Endothelial cell of umbilical vein (primary cell): Measurements from ENCODE around the gene SLC6A6. TPM values are rescaled to one million over a fixed set of nuclear protein-coding genes. Genes with fewer than 3 reads are reported as not detected.
A peak's percentile ranks its signal among the peaks of the same experiment; 100 is the strongest.

ENCODE experiments used
- BruUV-seq: library from RNA; stranded (reverse); fragments of 400-500 nt; replicated peaks from 2 replicates; lab custom pipeline; 2021; lab: Mats Ljungman, UMichigan
- CTCF ChIA-PET: fragments of 300-600, 350-600 bp; sonication (Branson Sonifier 250); formaldehyde crosslinking; loops from one replicate; lab custom pipeline; 2021; ENCODE audit warnings: antibody characterized with exemption, inconsistent platforms; lab: Charles Lee
- POLR2A ChIA-PET: fragments of 300-600, 350-600 bp; sonication (Branson Sonifier 250); formaldehyde crosslinking; loops from one replicate; lab custom pipeline; 2021; ENCODE audit warnings: antibody characterized with exemption, inconsistent platforms; lab: Charles Lee
- DNase-seq: peaks from one replicate; pipeline ENCODE4 v3.0.0-alpha.2; 2011; ENCODE audit warnings: low read depth, low spot score
- FAIRE-seq: peaks from 2 replicates; lab custom pipeline; 2011; peaks lifted over from hg19 to GRCh38; lab: Jason Lieb, UNC
- H2AFZ ChIP-seq: 2 replicates; pipeline ENCODE4 v1.6.0; 2012; ENCODE audit warnings: low read depth, low read length, control low read depth, inconsistent platforms
- H3K27ac ChIP-seq: 2 replicates; pipeline ENCODE4 v1.5.1; 2011; ENCODE audit warnings: low read depth, mild to moderate bottlenecking, control low read depth, low read length, moderate library complexity; ENCODE audit not compliant: insufficient read depth
- H3K27me3 ChIP-seq, 2 experiments: 2 replicates each; pipeline versions ENCODE4 v1.6.0 to v1.6.1; 2011; ENCODE audit warnings: low read length in 2 of 2, mixed read lengths in 1 of 2; ENCODE audit not compliant: control insufficient read depth in 2 of 2, insufficient read depth in 2 of 2
- H3K36me3 ChIP-seq, 2 experiments: 2 replicates in 1 of 2; 3 replicates in 1 of 2; pipeline ENCODE4 v1.5.1; 2011; ENCODE audit warnings: low read length in 2 of 2, mild to moderate bottlenecking in 1 of 2, moderate library complexity in 1 of 2; ENCODE audit not compliant: control insufficient read depth in 2 of 2, insufficient read depth in 2 of 2; ENCODE audit errors: extremely low read depth in 1 of 2
- H3K4me1 ChIP-seq: 3 replicates; pipeline ENCODE4 v1.5.1; 2011; ENCODE audit warnings: mild to moderate bottlenecking, low read length; ENCODE audit not compliant: control insufficient read depth, insufficient read depth; ENCODE audit errors: extremely low read depth
- H3K4me2 ChIP-seq: 2 replicates; pipeline ENCODE4 v1.6.1; 2011; ENCODE audit warnings: low read length, control low read depth, mixed read lengths; ENCODE audit not compliant: insufficient read depth
- H3K4me3 ChIP-seq, 3 experiments: fragments of 200-600 bp in 1 of 3; sonication (generic), shearing (Covaris generic) in 1 of 3; replicated peaks in 1 of 3; 2 replicates each; pipeline ENCODE4 v1.5.1; 2011 to 2016; ENCODE audit warnings: control low read depth in 3 of 3, low read length in 3 of 3, mild to moderate bottlenecking in 2 of 3, inconsistent platforms in 1 of 3, low read depth in 1 of 3, moderate library complexity in 1 of 3; ENCODE audit not compliant: insufficient read depth in 1 of 3
- H3K79me2 ChIP-seq: 2 replicates; pipeline ENCODE4 v1.6.0; 2012; ENCODE audit warnings: low read length, inconsistent platforms; ENCODE audit not compliant: control insufficient read depth, insufficient read depth
- H3K9ac ChIP-seq: replicated peaks from 2 replicates; pipeline ENCODE3; 2011; ENCODE audit warnings: low read length, control low read depth; ENCODE audit not compliant: insufficient read depth; ENCODE audit errors: extremely low read depth
- H3K9me1 ChIP-seq: replicated peaks from 3 replicates; pipeline ENCODE4 v1.6.0; 2011; ENCODE audit warnings: mild to moderate bottlenecking, low read length; ENCODE audit not compliant: control insufficient read depth, insufficient read depth; ENCODE audit errors: extremely low read depth
- H3K9me3 ChIP-seq: replicated peaks from 2 replicates; pipeline ENCODE4 v1.5.1; 2012; ENCODE audit warnings: low read length, inconsistent platforms; ENCODE audit not compliant: control insufficient read depth, insufficient read depth
- H4K20me1 ChIP-seq: replicated peaks from 2 replicates; pipeline ENCODE3; 2011; ENCODE audit warnings: mild to moderate bottlenecking, low read length; ENCODE audit not compliant: control insufficient read depth, insufficient read depth; ENCODE audit errors: extremely low read depth
- CTCF ChIP-seq, 2 donors: IDR thresholded peaks; 1 replicate in 1 of 2; 2 replicates in 1 of 2; pipeline ENCODE4 v1.5.1; 2011; ENCODE audit warnings: low read length in 2 of 2, mild to moderate bottlenecking in 2 of 2, moderate library complexity in 2 of 2, control low read depth in 1 of 2, inconsistent platforms in 1 of 2, low read depth in 1 of 2; ENCODE audit not compliant: insufficient read depth in 1 of 2; ENCODE audit errors: extremely low read depth in 1 of 2
- EZH2 ChIP-seq: IDR thresholded peaks from 2 replicates; pipeline ENCODE4 v1.6.1; 2012; ENCODE audit warnings: borderline replicate concordance, low read depth, mild to moderate bottlenecking, moderate library complexity, low read length, inconsistent platforms; ENCODE audit not compliant: severe bottlenecking
- FOS ChIP-seq: IDR thresholded peaks from 2 replicates; pipeline ENCODE4 v1.6.1; 2011; ENCODE audit warnings: mild to moderate bottlenecking, low read length, moderate library complexity, borderline replicate concordance; ENCODE audit not compliant: insufficient read depth
- GATA2 ChIP-seq: IDR thresholded peaks from 2 replicates; pipeline ENCODE4 v1.7.0; 2011; ENCODE audit warnings: low read depth, mild to moderate bottlenecking, moderate library complexity, mixed read lengths, low read length; ENCODE audit not compliant: insufficient read length, insufficient read depth
- JUN ChIP-seq: IDR thresholded peaks from 2 replicates; pipeline ENCODE4 v1.6.1; 2011; ENCODE audit warnings: borderline replicate concordance, low read depth; ENCODE audit not compliant: insufficient read length, insufficient read depth
- MAX ChIP-seq: IDR thresholded peaks from 2 replicates; pipeline ENCODE4 v1.6.1; 2011; ENCODE audit not compliant: insufficient read depth, insufficient read length
- MYC ChIP-seq: IDR thresholded peaks from one replicate; pipeline ENCODE4 v1.6.1; 2011; ENCODE audit warnings: mild to moderate bottlenecking, low read depth, low read length
- POLR2A ChIP-seq: IDR thresholded peaks from 2 replicates; pipeline ENCODE4 v1.6.1; 2012; ENCODE audit warnings: low read depth, mild to moderate bottlenecking, control low read depth, low read length
- POLR2AphosphoS5 ChIP-seq: IDR thresholded peaks from 2 replicates; pipeline ENCODE4 v1.6.1; 2012; ENCODE audit warnings: low read depth, mild to moderate bottlenecking, control low read depth, low read length, moderate library complexity; ENCODE audit not compliant: insufficient read depth
- dilution Hi-C: fragments of 300-500 bp; cut with MboI; formaldehyde crosslinking; loops from one replicate; pipeline ENCODE4 v1.15.0; 2019; ENCODE audit warnings: low sequenced_read_pairs; ENCODE audit not compliant: extremely low pct_ligation_motif_present
- intact Hi-C: fragments of 100-400 bp; cut with micrococcal nuclease; formaldehyde crosslinking; loops from one replicate; pipeline ENCODE4 v1.10.0; 2022
- polyA plus RNA-seq, 4 experiments: library from polyadenylated mRNA; depleted of rRNA in 3 of 4; stranded (reverse) in 3 of 4; unstranded in 1 of 4; fragments of >200 nt; gene quantifications; 2 replicates each; pipeline versions ENCODE4 v1.2.1 to v1.2.3, GENCODE V29; 2011 to 2012; ENCODE audit warnings: missing spikeins in 1 of 4
- total RNA-seq: library from RNA; stranded (reverse); gene quantifications from 2 replicates; pipeline ENCODE4 v1.2.3, GENCODE V29; 2021

SLC6A6 gene
- total and polyA plus RNA-seq, 2 donors (not counting 3 experiments of a cell fraction or from before 2014, with no cell fraction given): 25.7 to 38.0 TPM

- ChIA-PET CTCF (interaction anchor here (0.9 to 2.5 kb wide), 5 partner anchors 8 to 227 kb away, joined by 3 to 6 read pairs (median 5); no protein-coding TSS in a partner anchor), POLR2A (no interaction called here)
- H3K4me2 ChIP-seq: no peak overlapping the region
- dilution Hi-C loops (no loop called here), intact Hi-C loops (loop anchor here (10.0 kb wide), 1 partner anchor 374 kb away; no protein-coding TSS in a partner anchor)
- H3K9me1 ChIP-seq: no peaks in the 10 kb centered on the region
- peak overlapping the region; percentile 3 for H3K9ac ChIP-seq
- no peaks in the 10 kb centered on the region for H3K9me3 ChIP-seq
- no peaks in the 10 kb centered on the region for H4K20me1 ChIP-seq
- no peak overlapping the region for H3K4me3 ChIP-seq
- no peak for TF ChIP-seq GATA2
- TF ChIP-seq POLR2AphosphoS5: no peak
- TF ChIP-seq JUN: no peak
- no TSS peak for BruUV-seq
- FAIRE-seq (no peak), DNase-seq (no peak)
- peaks cover 11% of the 10 kb centered on the region for H3K79me2 ChIP-seq
- H3K27ac ChIP-seq: peak overlapping the region; percentile 77
- H3K4me1 ChIP-seq: peaks cover 49% of the 10 kb centered on the region
- no peaks in the 10 kb centered on the region for H3K36me3 ChIP-seq
- no peaks in the 10 kb centered on the region for H3K27me3 ChIP-seq
- H2AFZ ChIP-seq: no peak overlapping the region
These were observed 28.5 kb downstream of the SLC6A6 start for GRCh38 chr3:14430706-14431451.

GRCh38 chr3:14431452-14431916 lies 29.1 kb downstream of the SLC6A6 start:
- Histone ChIP-seq H3K36me3 (no peaks in the 10 kb centered on the region), H3K9ac (peak overlapping the region; percentile 3), H3K4me3 (no peak overlapping the region), H3K9me3 (no peaks in the 10 kb centered on the region), H3K79me2 (peaks cover 12% of the 10 kb centered on the region), H4K20me1 (no peaks in the 10 kb centered on the region), H2AFZ (no peak overlapping the region), H3K4me2 (peak overlapping the region; percentile 13), H3K27ac (peak overlapping the region; percentile 77), H3K27me3 (no peaks in the 10 kb centered on the region), H3K4me1 (peaks cover 53% of the 10 kb centered on the region), H3K9me1 (no peaks in the 10 kb centered on the region)
- dilution Hi-C loops (no loop called here), intact Hi-C loops (loop anchor here (10.0 kb wide), 1 partner anchor 373 kb away; no protein-coding TSS in a partner anchor)
- BruUV-seq: no TSS peak
- ChIA-PET POLR2A (no interaction called here), CTCF (interaction anchor here (1.3 to 2.5 kb wide), 5 partner anchors 8 to 228 kb away, joined by 3 to 8 read pairs (median 5); no protein-coding TSS in a partner anchor)
- TF ChIP-seq JUN (no peak), POLR2A (no peak), CTCF (IDR thresholded peaks at IDR 0.05; ENCODE audit: extremely low read depth in 1 of 2, insufficient read depth in 1 of 2, low read depth in 1 of 2, low read length in 2 of 2) (no peak), MAX (no peak), MYC (no peak), POLR2AphosphoS5 (no peak), GATA2 (no peak), EZH2 (no peak), FOS (no peak)
- no peak for DNase-seq
- no peak for FAIRE-seq
